Measurements from ENCODE around the gene CPSF6.
"Not testable (repeated sequence)": the region's sequence is repeated elsewhere in the genome, so short reads cannot be mapped to it uniquely, and the experiment has no call there.

CPSF6 gene

GRCh38 chr12:69262264-69262974, 23.1 kb downstream of the CPSF6 start:
- DNase-seq: no peak

GRCh38 chr12:69265205-69265604, 25.8 kb downstream of the CPSF6 start:
- DNase-seq: no peak

- not testable (repeated sequence) for DNase-seq
Observed at GRCh38 chr12:69265633-69266032, 26.3 kb downstream of the CPSF6 start.

- DNase-seq: no peak
Observed at GRCh38 chr12:69266036-69266635, 26.8 kb downstream of the CPSF6 start.

- no peak for DNase-seq
Observed at GRCh38 chr12:69269736-69270135, 30.4 kb downstream of the CPSF6 start.

- DNase-seq: no peak
Observed at GRCh38 chr12:69272511-69272910, 33.1 kb downstream of the CPSF6 start.

GRCh38 chr12:69274861-69275260, 35.5 kb downstream of the CPSF6 start:
- no peak for DNase-seq

GRCh38 chr12:69275471-69275891, 36.1 kb downstream of the CPSF6 start:
- DNase-seq: no peak

- DNase-seq: no peak
Observed at GRCh38 chr12:69278814-69279782, 39.7 kb downstream of the CPSF6 start.

- peak; percentile 56 for DNase-seq
Observed at GRCh38 chr12:69284131-69284530, 44.8 kb downstream of the CPSF6 start.

- no peak for DNase-seq
Observed at GRCh38 chr12:69287556-69287955, 48.2 kb downstream of the CPSF6 start.

- DNase-seq: peak; percentile 72
Observed at GRCh38 chr12:69290545-69291277, 51.3 kb downstream of the CPSF6 start.

- DNase-seq: no peak
Observed at GRCh38 chr12:69291278-69291593, 51.9 kb downstream of the CPSF6 start.

- no peak for DNase-seq
Observed at GRCh38 chr12:69298133-69298532, 58.8 kb downstream of the CPSF6 start.

GRCh38 chr12:69298947-69299346, 59.6 kb downstream of the CPSF6 start:
- no peak for DNase-seq

GRCh38 chr12:69304284-69304683, 64.9 kb downstream of the CPSF6 start:
- no peak for DNase-seq

- no peak for DNase-seq
Observed at GRCh38 chr12:69309461-69309860, 70.1 kb downstream of the CPSF6 start.

GRCh38 chr12:69313209-69313608, 73.8 kb downstream of the CPSF6 start:
- DNase-seq: no peak

GRCh38 chr12:69316784-69317183, 77.4 kb downstream of the CPSF6 start:
- not testable (repeated sequence) for DNase-seq

GRCh38 chr12:69317233-69317632, 77.9 kb downstream of the CPSF6 start:
- not testable (repeated sequence) for DNase-seq

- DNase-seq: no peak
Observed at GRCh38 chr12:69318225-69318624, 78.9 kb downstream of the CPSF6 start.

GRCh38 chr12:69321351-69321750, 82.0 kb downstream of the CPSF6 start:
- DNase-seq: no peak
